ENCODE measurements around the gene NQO2. TPM values are rescaled to one million over a fixed set of nuclear protein-coding genes. Genes with fewer than 3 reads are reported as not detected.
A peak's percentile ranks its signal among the peaks of the same experiment; 100 is the strongest.

Gene NQO2
- total and polyA plus RNA-seq, 2 experiments from 2014 or later, result 38.7 to 103 TPM

GRCh38 chr6:3031857-3032640 lies 32.4 kb downstream of the NQO2 start:
- no peaks in the 10 kb centered on the region for H3K9me3 ChIP-seq (ENCODE audit: low read depth)
- H3K4me3 ChIP-seq, result no peak overlapping the region
- TF ChIP-seq, protein P1, sequence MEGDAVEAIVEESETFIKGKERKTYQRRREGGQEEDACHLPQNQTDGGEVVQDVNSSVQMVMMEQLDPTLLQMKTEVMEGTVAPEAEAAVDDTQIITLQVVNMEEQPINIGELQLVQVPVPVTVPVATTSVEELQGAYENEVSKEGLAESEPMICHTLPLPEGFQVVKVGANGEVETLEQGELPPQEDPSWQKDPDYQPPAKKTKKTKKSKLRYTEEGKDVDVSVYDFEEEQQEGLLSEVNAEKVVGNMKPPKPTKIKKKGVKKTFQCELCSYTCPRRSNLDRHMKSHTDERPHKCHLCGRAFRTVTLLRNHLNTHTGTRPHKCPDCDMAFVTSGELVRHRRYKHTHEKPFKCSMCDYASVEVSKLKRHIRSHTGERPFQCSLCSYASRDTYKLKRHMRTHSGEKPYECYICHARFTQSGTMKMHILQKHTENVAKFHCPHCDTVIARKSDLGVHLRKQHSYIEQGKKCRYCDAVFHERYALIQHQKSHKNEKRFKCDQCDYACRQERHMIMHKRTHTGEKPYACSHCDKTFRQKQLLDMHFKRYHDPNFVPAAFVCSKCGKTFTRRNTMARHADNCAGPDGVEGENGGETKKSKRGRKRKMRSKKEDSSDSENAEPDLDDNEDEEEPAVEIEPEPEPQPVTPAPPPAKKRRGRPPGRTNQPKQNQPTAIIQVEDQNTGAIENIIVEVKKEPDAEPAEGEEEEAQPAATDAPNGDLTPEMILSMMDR (IDR thresholded peaks at IDR 0.05; ENCODE audit: low read depth, low read length), result no peak
- peak in 1 of 2 donors; percentile 27 for DNase-seq (ENCODE audit: low read depth in 1 of 2, low spot score in 1 of 2)
- H3K27ac ChIP-seq, result no peak overlapping the region
- H3K27me3 ChIP-seq, result no peaks in the 10 kb centered on the region
- H3K4me1 ChIP-seq (ENCODE audit: low read depth), result peaks cover 7% of the 10 kb centered on the region
- no peaks in the 10 kb centered on the region for H3K36me3 ChIP-seq

DNA sequence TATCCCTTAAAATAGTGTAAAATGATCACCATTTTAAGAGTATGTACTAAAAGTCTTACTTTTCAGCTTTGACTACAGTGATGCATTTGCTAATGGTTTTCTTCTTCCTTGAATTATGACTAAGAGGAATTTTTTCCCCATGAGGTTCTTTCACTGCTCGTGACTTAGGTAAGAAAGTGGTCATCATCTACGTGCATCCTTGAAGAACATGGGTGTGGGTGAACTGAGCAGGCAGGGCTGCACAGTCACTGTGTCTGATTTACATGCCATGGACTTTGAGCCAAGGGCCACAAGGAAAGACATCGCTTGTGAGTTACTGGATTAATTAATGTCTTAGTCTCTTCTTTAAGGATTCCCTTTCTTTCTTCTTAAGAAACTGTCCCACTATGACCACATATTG lies 33.3 kb downstream of the NQO2 start:
- TF ChIP-seq, protein P1 (IDR thresholded peaks at IDR 0.05; ENCODE audit: low read depth, low read length), result no peak
- H3K9me3 ChIP-seq (ENCODE audit: low read depth), result no peaks in the 10 kb centered on the region

GRCh38 chr6:3033652-3034051 lies 34.0 kb downstream of the NQO2 start:
- TF ChIP-seq, protein P1 (IDR thresholded peaks at IDR 0.05; ENCODE audit: low read depth, low read length), result no peak
- no peak for DNase-seq (ENCODE audit: low read depth in 1 of 2, low spot score in 1 of 2)
- H3K4me3 ChIP-seq, result no peak overlapping the region
- no peak overlapping the region for H3K27ac ChIP-seq
- no peaks in the 10 kb centered on the region for H3K36me3 ChIP-seq
- H3K27me3 ChIP-seq, result no peaks in the 10 kb centered on the region
- peaks cover 16% of the 10 kb centered on the region for H3K4me1 ChIP-seq (ENCODE audit: low read depth)
- no peaks in the 10 kb centered on the region for H3K9me3 ChIP-seq (ENCODE audit: low read depth)

More for the DNA sequence above, 33.3 kb downstream of the NQO2 start:
- Histone ChIP-seq H3K27me3 (no peaks in the 10 kb centered on the region), H3K4me1 (ENCODE audit: low read depth) (peaks cover 10% of the 10 kb centered on the region), H3K4me3 (no peak overlapping the region), H3K36me3 (no peaks in the 10 kb centered on the region), H3K27ac (no peak overlapping the region)
- DNase-seq (ENCODE audit: low read depth in 1 of 2, low spot score in 1 of 2), result no peak

DNA sequence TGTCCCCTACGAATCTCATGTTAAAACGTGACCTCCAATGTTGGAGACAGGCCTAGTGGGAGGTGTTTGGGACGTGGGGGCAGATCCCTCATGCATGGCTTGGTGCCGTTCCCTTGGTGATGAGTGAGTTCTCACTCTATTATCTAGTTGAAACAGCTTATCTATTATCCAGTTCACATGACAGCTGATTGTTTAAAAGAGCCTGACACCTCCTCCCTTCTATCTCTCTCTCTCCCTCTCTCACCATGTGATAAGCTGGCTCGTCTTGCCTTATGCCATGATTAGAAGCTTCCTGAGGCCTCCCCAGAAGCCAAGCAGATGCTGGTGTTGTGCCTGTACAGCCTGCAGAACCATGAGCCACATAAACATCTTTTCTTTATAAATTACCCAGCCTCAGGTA lies 35.7 kb downstream of the NQO2 start:
- Histone ChIP-seq H3K27me3 (no peaks in the 10 kb centered on the region), H3K27ac (no peak overlapping the region), H3K4me1 (ENCODE audit: low read depth) (peaks cover 31% of the 10 kb centered on the region), H3K36me3 (no peaks in the 10 kb centered on the region), H3K4me3 (no peak overlapping the region), H3K9me3 (ENCODE audit: low read depth) (no peaks in the 10 kb centered on the region)
- TF ChIP-seq, protein P1 (IDR thresholded peaks at IDR 0.05; ENCODE audit: low read depth, low read length), result no peak
- no peak for DNase-seq (ENCODE audit: low read depth in 1 of 2, low spot score in 1 of 2)

- Histone ChIP-seq H3K9me3 (ENCODE audit: low read depth) (no peaks in the 10 kb centered on the region), H3K27ac (no peak overlapping the region), H3K4me1 (ENCODE audit: low read depth) (peaks cover 38% of the 10 kb centered on the region), H3K36me3 (no peaks in the 10 kb centered on the region), H3K27me3 (no peaks in the 10 kb centered on the region), H3K4me3 (no peak overlapping the region)
- TF ChIP-seq, protein P1 (IDR thresholded peaks at IDR 0.05; ENCODE audit: low read depth, low read length), result no peak
- DNase-seq (ENCODE audit: low read depth in 1 of 2, low spot score in 1 of 2), result no peak
Observed at GRCh38 chr6:3036861-3037637, 37.4 kb downstream of the NQO2 start.

All from cardiac muscle cell (in vitro differentiated cells and primary cell).